Activated CD4-positive, alpha-beta T cell treated with anti-CD3 and anti-CD28 coated beads for 36 hours (primary cell): ENCODE measurements around the gene PARP4. TPM values are rescaled to one million over a fixed set of nuclear protein-coding genes. Genes with fewer than 3 reads are reported as not detected.
"Not testable (repeated sequence)": the region's sequence is repeated elsewhere in the genome, so short reads cannot be mapped to it uniquely, and the experiment has no call there.

Source experiments
- ATAC-seq: fragments of 200-7000 bp; cut with Tn5 transposase; one replicate; pipeline ENCODE4 v1.10.0; 2021; ENCODE audit warnings: mild to moderate bottlenecking, moderate library complexity
- CTCF ChIA-PET: fragments of 350-600 bp; sonication (Branson Sonifier 250); formaldehyde crosslinking; loops from one replicate; lab custom pipeline; 2021; ENCODE audit warnings: antibody characterized with exemption; lab: Charles Lee
- POLR2A ChIA-PET: fragments of 350-600 bp; sonication (Branson Sonifier 250); formaldehyde crosslinking; loops from one replicate; lab custom pipeline; 2021; ENCODE audit warnings: antibody characterized with exemption, inconsistent platforms; lab: Charles Lee
- DNase-seq: peaks from one replicate; pipeline ENCODE4 v3.0.0-alpha.2; 2020
- H3K27ac Mint-ChIP-seq: one replicate; pipeline ENCODE4 v1.8.0; 2021; ENCODE audit warnings: mixed read lengths
- H3K27me3 Mint-ChIP-seq: one replicate; pipeline ENCODE4 v1.8.0; 2021; ENCODE audit warnings: mixed read lengths
- H3K36me3 Mint-ChIP-seq: one replicate; pipeline ENCODE4 v1.8.0; 2021; ENCODE audit warnings: low read depth, mixed read lengths
- H3K4me1 Mint-ChIP-seq: one replicate; pipeline ENCODE4 v1.8.0; 2021; ENCODE audit warnings: mixed read lengths
- H3K4me3 Mint-ChIP-seq: one replicate; pipeline ENCODE4 v1.8.0; 2021; ENCODE audit warnings: mild to moderate bottlenecking, moderate library complexity, mixed read lengths
- H3K9me3 Mint-ChIP-seq: one replicate; pipeline ENCODE4 v1.8.0; 2021; ENCODE audit warnings: low read depth, mixed read lengths
- intact Hi-C, 2 experiments: fragments of 100-400 bp; cut with DNase I in 1 of 2; cut with micrococcal nuclease in 1 of 2; formaldehyde crosslinking; loops; one replicate each; pipeline versions ENCODE4 v1.14.2 to v1.15.1; 2022 to 2024; cut with DNase I, micrococcal nuclease
- total RNA-seq, 2 experiments: library from RNA; stranded (reverse); gene quantifications; one replicate each; pipeline ENCODE4 v1.2.3, GENCODE V29; 2021

Gene PARP4
- total RNA-seq, 2 experiments from 2014 or later: 24.6 to 29.1 TPM

DNA sequence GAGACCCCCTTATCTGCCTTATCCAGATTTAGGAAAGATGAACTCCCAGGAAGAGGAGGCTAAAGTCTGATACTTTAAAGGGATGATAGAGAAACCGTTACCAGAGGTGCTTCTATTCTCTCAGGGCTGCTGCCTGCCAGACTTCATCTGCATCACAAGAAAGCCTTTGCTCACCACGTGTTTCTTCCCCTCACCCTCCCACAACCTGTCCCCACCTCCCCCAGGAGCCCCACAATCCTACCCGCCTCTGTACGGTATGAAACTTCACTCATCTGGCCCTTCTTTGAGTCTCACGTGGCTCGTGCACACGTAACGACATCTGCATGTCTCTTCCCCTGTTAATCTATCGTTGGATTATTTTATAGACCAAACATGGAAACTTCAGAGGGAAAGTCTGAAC, 67.7 kb downstream of the PARP4 start:
- CTCF ChIA-PET, intact Hi-C loops, H3K4me1 Mint-ChIP-seq, ATAC-seq, H3K27me3 Mint-ChIP-seq, H3K27ac Mint-ChIP-seq, H3K9me3 Mint-ChIP-seq, DNase-seq, H3K4me3 Mint-ChIP-seq: not testable (repeated sequence)
- POLR2A ChIA-PET: interaction anchor here (0.7 kb wide), 1 partner anchor 22 kb away, joined by 3 read pairs; no protein-coding TSS in a partner anchor
- peaks cover 39% of the 10 kb centered on the region for H3K36me3 Mint-ChIP-seq

DNA sequence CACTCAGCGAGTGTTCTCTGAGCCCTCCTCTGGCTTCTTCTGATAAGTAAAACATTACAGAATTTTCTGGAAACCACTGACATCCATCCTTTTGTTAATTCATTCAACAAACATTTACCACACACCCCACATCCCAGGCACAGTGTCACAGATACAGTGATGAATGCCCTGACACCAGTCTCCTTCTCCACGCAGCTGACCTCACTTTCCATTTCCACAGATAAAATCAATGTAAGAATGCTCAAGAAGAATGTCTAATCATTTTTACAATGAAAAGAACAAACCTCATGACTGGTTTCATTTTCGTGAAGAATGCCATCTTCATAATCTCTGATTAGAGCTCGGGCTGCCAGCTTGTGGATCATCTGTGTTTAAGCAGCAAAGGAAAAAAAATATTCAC, 69.2 kb downstream of the PARP4 start:
- no peak for DNase-seq
- Mint-ChIP-seq H3K36me3 (peaks cover 37% of the 10 kb centered on the region), H3K4me3 (no peak overlapping the region), H3K27me3 (no peaks in the 10 kb centered on the region), H3K27ac (no peak overlapping the region), H3K9me3 (no peaks in the 10 kb centered on the region), H3K4me1 (no peaks in the 10 kb centered on the region)
- POLR2A ChIA-PET: no interaction called here
- CTCF ChIA-PET: interaction anchor here (1.6 kb wide), 1 partner anchor 8 kb away, joined by 4 read pairs; no protein-coding TSS in a partner anchor
- ATAC-seq: no peak
- intact Hi-C loops: loop anchor here in 1 of 2 experiments (1.0 kb wide), 1 partner anchor 11 kb away; no protein-coding TSS in a partner anchor

DNA sequence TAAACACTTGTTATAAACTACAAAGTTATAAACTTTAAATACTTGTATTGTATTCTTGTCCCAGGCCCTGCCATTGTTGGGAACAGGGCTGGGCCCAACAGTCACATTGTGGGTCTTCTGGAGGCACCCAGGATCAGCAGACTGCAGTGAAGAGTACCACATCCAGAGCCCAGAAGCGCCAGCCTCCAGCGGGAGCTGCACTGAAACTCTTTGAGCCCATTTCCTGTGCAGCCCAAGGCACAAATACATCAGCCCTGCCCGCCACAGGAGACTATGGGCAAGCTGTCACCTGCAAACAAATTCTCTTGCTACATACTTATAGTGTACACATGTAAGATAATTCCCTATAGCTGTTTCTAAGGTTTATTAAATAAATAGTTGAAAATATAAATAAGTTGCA, 86.5 kb downstream of the PARP4 start:
- H3K4me3 Mint-ChIP-seq, H3K27ac Mint-ChIP-seq, ATAC-seq, CTCF ChIA-PET, POLR2A ChIA-PET, H3K9me3 Mint-ChIP-seq, H3K27me3 Mint-ChIP-seq, H3K4me1 Mint-ChIP-seq, DNase-seq, intact Hi-C loops: not testable (repeated sequence)
- H3K36me3 Mint-ChIP-seq: peaks cover 39% of the 10 kb centered on the region

DNA sequence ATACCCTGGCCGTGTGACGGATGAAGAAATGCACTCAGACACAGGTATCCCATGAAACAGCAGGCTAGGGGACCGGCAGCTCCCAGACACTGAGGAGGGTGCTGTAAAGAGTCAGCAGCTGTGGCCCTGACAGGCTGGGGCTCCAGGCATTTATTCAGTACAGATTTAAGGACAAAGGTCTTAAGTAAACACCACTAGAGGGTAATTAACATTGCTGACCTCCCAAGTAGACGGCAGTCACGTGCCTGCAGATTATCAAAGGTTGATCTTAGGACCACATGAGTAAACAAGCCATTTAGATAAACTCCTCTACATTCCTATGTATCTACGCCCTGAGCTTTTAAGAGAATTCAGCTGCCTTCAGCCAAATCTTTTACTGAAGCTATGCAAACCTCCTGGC, 92.9 kb downstream of the PARP4 start:
- H3K4me1 Mint-ChIP-seq, ATAC-seq, POLR2A ChIA-PET, H3K27ac Mint-ChIP-seq, intact Hi-C loops, H3K4me3 Mint-ChIP-seq, CTCF ChIA-PET, DNase-seq, H3K9me3 Mint-ChIP-seq, H3K27me3 Mint-ChIP-seq: not testable (repeated sequence)
- peaks cover 33% of the 10 kb centered on the region for H3K36me3 Mint-ChIP-seq

DNA sequence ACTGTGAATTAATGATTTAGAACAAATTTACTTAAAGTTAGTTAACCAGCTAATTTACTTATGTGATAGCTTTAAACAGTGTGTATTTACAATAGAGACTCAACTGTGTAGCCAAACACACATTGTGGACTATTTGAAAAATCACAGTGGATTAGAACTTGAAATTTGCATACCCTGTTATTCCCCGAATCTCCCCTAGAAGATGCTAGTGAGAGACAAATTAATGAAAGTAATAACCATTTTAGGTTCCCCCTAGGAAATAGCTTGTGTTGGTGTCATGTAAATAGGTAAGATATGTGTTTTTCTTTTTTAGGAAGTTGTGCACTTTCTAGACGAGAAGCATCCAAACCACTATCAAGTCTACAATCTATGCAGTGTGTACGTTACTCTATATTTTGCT, 104.7 kb downstream of the PARP4 start:
- CTCF ChIA-PET: no interaction called here
- ATAC-seq: no peak
- POLR2A ChIA-PET: no interaction called here
- intact Hi-C loops: no loop called here
- H3K9me3 Mint-ChIP-seq: no peaks in the 10 kb centered on the region
- H3K27ac Mint-ChIP-seq: no peak overlapping the region
- DNase-seq: no peak
- peaks cover 3% of the 10 kb centered on the region for H3K4me1 Mint-ChIP-seq
- H3K27me3 Mint-ChIP-seq: peaks cover 2% of the 10 kb centered on the region
- no peak overlapping the region for H3K4me3 Mint-ChIP-seq
- H3K36me3 Mint-ChIP-seq: no peaks in the 10 kb centered on the region

DNA sequence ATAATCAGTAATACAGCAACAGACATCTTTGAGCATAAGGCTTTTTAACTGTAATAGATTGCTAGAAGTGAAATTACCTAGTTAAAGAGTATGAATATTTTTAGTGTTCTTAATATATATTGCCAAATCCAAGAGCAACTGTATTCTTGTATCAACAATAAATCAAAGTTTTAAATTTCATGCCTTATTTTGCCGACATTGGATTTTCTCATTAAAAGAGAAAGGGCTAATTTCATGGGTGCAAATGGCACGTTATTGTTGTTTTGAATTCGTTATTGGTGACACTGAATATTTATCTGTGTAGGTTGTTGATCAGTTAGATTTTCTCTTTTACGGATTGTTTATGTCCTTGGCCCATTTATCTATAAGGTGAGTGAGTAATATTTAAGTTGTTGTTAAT, 106.1 kb downstream of the PARP4 start:
- Mint-ChIP-seq H3K36me3 (no peaks in the 10 kb centered on the region), H3K4me1 (peaks cover 3% of the 10 kb centered on the region), H3K27ac (no peak overlapping the region), H3K4me3 (no peak overlapping the region), H3K27me3 (peaks cover 2% of the 10 kb centered on the region), H3K9me3 (no peaks in the 10 kb centered on the region)
- DNase-seq: no peak
- POLR2A ChIA-PET: no interaction called here
- ATAC-seq: no peak
- intact Hi-C loops: no loop called here
- CTCF ChIA-PET: no interaction called here

DNA sequence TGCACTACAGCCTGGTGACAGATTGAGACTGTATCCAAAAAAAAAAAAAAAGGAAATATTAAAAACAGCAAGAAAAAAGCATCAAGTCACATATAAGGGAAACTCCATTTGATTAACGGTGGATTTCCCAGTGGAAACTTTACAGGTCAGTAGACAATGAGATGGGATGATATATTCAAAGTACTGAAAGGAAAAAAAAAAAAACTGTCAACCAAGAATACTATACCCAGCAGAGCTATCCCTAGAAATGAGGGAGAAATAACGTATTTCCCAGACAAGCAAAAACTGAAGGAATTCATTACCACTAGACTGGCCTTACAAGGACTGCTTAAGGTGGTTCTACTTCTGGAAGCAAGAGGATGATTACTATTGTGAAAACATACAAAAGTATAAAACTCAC, 115.8 kb downstream of the PARP4 start:
- ChIA-PET POLR2A (interaction anchor here (0.7 kb wide), 1 partner anchor 122 kb away, joined by 4 read pairs; no protein-coding TSS in a partner anchor), CTCF (interaction anchor here (0.8 kb wide), 1 partner anchor 12 kb away, joined by 3 read pairs; no protein-coding TSS in a partner anchor)
- Mint-ChIP-seq H3K9me3 (peaks cover 12% of the 10 kb centered on the region), H3K4me1 (no peaks in the 10 kb centered on the region), H3K27ac (no peak overlapping the region), H3K27me3 (no peaks in the 10 kb centered on the region), H3K4me3 (no peak overlapping the region), H3K36me3 (peaks cover 3% of the 10 kb centered on the region)
- DNase-seq (no peak), ATAC-seq (no peak)
- intact Hi-C loops: no loop called here

DNA sequence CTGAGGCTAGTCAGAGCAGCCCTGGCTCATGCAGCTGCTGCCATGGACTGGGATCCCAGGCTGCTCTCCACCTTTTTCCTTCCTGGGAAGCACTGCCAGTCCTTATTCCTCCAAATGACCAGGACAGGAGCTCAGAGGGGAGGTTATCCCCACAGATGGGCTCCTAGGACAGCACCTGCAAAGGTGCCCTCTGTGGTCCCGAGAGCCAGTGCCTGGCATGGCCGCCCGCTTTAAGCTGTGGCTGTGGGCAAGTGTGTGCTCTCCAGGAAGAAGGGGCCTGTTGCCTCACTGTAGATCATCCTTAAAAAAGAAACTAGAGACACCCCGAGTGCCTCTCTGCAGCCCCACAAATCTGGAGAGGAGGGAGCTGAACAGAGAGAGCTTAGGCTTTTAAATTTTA, 119.6 kb downstream of the PARP4 start:
- H3K9me3 Mint-ChIP-seq: peaks cover 12% of the 10 kb centered on the region
- DNase-seq (no peak), ATAC-seq (no peak)
- ChIA-PET POLR2A (no interaction called here), CTCF (no interaction called here)
- no peak overlapping the region for H3K27ac Mint-ChIP-seq
- H3K36me3 Mint-ChIP-seq: peaks cover 3% of the 10 kb centered on the region
- H3K4me3 Mint-ChIP-seq: no peak overlapping the region
- H3K4me1 Mint-ChIP-seq: no peaks in the 10 kb centered on the region
- no peaks in the 10 kb centered on the region for H3K27me3 Mint-ChIP-seq
- intact Hi-C loops: no loop called here

DNA sequence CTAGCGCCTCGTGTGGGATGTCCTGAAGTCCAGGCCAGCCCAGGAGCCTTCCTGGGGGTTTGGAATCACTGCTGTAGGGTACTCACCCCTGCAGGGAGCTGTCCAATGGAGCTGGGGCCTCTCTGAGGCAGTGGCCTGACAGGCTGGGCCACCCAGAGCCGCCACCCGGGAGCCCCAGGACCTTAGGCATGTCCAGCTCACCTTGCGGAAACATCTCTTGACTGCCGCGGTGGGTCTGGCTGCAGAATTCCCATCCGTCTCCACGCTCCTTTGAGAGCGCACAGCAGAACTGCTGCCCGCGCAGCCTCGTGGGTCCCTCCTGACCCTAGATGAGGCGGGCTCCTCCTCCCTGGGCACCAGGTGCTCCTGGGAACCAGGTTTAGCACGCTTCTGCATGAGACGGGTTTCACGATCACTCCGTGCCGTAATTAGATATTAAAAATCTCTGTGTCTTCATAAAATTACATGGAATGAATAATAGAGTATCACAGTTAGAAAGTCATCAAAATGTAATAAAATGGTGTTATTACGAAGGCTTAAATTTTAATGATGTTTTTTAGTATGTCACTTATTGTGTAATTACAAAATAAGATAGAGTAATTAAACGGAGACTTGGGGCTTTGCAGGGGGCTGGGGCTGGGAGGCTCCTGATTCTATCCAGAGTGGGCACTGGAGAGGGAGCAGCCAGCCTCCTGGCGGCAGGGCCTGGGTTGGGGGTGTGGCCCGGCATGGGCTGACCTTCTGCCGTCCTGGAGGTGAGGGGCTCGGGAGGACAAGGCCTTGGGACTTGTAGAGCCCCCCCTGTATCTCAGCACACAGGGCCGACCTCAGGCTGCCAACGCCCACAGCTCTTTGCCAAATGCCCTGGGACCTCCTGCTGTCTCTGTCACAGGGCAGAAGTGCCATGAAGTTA, 120.6 kb downstream of the PARP4 start:
- H3K4me1 Mint-ChIP-seq, ATAC-seq, intact Hi-C loops, H3K9me3 Mint-ChIP-seq, H3K4me3 Mint-ChIP-seq, H3K36me3 Mint-ChIP-seq, DNase-seq, POLR2A ChIA-PET, CTCF ChIA-PET, H3K27me3 Mint-ChIP-seq, H3K27ac Mint-ChIP-seq: not testable (repeated sequence)

DNA sequence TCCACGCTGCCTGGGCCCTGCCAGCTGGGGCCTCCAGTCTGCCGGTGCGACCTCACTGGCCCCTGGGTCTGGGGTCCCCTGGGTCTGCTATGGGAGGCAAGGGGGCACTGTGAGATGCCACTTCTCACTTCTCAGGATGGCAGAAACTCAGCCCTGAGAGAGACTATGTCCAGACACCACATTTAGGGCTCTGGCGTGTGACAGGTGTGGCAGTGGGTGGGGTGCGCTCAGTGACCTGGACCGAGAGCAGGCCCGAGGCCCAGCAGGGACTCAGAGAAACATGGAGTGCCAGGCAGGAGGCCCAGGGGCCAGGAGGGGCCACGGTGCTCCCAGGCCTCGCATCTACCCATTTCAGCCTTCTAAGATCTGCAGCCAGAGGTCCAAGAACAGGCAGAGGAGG, 121.8 kb downstream of the PARP4 start:
- intact Hi-C loops, CTCF ChIA-PET, H3K27ac Mint-ChIP-seq: not testable (repeated sequence)

DNA sequence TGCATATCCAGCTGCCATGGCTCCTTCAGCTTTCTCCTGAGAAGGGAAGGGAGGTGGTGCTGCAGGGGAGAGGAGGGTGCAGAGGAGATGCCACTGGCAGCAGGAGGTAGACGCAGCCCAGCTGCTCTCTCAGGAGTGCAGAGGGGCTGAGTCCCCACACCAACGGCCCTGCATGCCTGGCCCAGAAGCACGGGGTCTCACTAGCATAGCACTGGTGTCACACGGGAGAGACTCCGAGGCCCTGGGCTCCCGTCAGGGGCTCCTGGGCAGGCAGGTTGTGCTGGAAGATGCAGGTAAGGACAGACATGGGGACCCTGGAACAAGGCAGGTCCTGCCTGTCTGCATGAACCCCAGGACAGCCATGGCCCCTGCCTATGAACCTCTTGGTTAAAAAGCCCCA, 123.1 kb downstream of the PARP4 start:
- no peaks in the 10 kb centered on the region for H3K36me3 Mint-ChIP-seq

More for the DNA sequence above, 121.8 kb downstream of the PARP4 start:
- POLR2A ChIA-PET, H3K9me3 Mint-ChIP-seq, H3K27me3 Mint-ChIP-seq, ATAC-seq, H3K36me3 Mint-ChIP-seq, DNase-seq, H3K4me1 Mint-ChIP-seq, H3K4me3 Mint-ChIP-seq: not testable (repeated sequence)

DNA sequence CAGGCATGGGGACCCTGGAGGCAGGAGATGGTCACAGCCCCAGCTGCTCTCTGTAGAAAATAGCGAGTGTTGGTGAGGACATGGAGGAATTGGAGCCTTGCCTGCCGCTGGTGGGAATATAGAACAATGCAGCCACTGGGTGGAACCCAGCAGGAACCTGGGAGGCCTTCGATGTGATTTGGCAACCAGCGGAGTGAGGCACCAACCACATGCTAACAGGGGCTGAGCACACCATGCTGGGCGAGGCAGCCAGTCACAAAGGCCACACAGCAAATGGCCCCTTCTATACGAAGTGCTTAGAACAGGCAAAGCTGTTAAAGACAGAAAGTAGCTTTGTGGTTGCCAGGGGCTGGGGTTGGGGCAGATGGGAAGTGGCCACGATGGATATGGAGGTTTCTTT, 123.8 kb downstream of the PARP4 start:
- H3K36me3 Mint-ChIP-seq, H3K4me1 Mint-ChIP-seq, POLR2A ChIA-PET, ATAC-seq, DNase-seq, H3K27ac Mint-ChIP-seq, H3K4me3 Mint-ChIP-seq, CTCF ChIA-PET, H3K27me3 Mint-ChIP-seq, H3K9me3 Mint-ChIP-seq, intact Hi-C loops: not testable (repeated sequence)

More for the DNA sequence above, 123.1 kb downstream of the PARP4 start:
- POLR2A ChIA-PET: no interaction called here
- H3K27me3 Mint-ChIP-seq: no peaks in the 10 kb centered on the region
- no peak overlapping the region for H3K27ac Mint-ChIP-seq
- intact Hi-C loops: no loop called here
- no peaks in the 10 kb centered on the region for H3K9me3 Mint-ChIP-seq
- DNase-seq (no peak), ATAC-seq (no peak)
- CTCF ChIA-PET: no interaction called here
- H3K4me1 Mint-ChIP-seq: no peaks in the 10 kb centered on the region
- H3K4me3 Mint-ChIP-seq: no peak overlapping the region
